HG03045 (cell line): ENCODE results near the gene ZNF691.

Experiments used
- ATAC-seq: cut with Tn5 transposase; IDR thresholded peaks from one replicate; pipeline ENCODE4 v1.9.1; 2021; ENCODE audit warnings: mild to moderate bottlenecking, moderate library complexity; ENCODE audit not compliant: unreplicated experiment

Gene ZNF691

DNA sequence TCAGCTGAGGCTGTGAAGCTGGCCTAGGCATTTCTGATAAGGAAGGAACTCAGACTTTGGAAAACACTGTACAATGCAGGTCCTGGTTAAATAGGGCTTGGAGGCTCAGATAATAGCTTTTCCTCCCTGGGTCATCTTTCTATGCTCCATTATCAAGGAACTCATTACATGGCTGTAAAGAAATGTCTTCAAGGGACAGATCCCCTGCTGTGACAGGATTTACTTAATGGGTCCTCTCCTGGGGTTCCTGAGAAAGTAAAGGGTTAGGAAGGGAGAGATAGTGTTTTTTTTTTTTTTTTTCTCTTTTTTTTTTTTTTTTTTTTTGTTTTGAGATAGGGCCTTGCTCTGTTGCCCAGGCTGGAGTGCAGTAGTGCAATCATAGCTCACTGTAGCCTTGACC, 15.1 kb upstream of the ZNF691 start:
- no peak for ATAC-seq

- ATAC-seq: no peak
These were observed 13.7 kb upstream of the ZNF691 start for GRCh38 chr1:42832641-42833240.

- ATAC-seq: no peak
These were observed 12.4 kb upstream of the ZNF691 start for GRCh38 chr1:42833981-42834380.

- ATAC-seq: no peak
These were observed 11.6 kb upstream of the ZNF691 start for GRCh38 chr1:42834803-42835202.

DNA sequence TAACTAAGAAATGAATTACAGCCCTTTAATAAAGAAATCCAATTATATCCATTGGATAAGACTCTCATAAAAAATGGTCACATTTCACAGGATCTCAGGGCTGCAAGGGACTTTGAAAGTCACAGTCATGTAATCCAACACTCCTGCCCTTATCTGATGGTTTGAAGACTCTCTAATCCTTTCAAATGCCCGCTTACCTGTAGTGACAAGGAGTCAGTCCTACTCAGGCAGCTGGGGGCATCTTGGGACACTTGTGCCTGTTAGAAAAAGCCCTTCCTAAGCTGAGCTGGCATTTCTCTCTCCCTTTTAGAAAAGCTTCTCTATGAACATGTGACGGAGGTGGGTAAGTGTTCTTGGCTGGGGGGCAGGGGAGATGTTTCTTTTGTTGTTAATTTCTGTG, 11.0 kb upstream of the ZNF691 start:
- ATAC-seq: no peak

GRCh38 chr1:42837709-42838108, 8.7 kb upstream of the ZNF691 start:
- ATAC-seq: no peak

DNA sequence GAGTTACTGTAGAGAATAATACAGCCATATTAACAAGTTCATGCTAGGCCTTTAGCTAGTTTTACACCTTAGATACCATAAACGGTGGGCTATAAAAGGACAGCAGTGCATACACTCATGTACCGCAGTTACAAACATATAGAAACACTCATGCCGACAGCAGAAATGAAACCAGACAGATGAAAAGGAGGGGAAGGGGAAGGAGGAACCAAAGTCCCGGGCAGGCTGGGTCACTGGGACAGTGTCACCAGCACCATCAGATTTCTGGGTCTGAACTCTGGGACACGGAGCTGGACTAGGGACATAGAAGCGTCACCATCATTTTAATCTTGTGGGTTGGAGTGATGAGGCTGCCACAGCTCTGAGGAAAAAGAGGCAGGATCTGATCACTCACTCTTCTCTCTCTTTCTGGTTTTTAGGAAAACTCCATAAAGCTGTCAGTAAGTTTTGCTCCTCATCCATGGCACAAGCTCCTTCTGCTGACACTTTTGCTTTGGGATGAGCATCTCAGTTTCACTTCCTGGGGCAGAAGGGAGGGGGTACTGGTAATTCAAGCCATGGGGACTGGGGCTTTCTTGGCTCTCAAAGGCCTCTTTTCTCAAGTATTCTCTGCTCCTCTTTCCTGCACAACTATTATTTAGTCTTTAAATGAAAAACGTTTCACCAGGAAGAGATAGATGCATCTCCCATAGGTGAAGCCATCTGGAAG, 7.8 kb upstream of the ZNF691 start:
- no peak for ATAC-seq

DNA sequence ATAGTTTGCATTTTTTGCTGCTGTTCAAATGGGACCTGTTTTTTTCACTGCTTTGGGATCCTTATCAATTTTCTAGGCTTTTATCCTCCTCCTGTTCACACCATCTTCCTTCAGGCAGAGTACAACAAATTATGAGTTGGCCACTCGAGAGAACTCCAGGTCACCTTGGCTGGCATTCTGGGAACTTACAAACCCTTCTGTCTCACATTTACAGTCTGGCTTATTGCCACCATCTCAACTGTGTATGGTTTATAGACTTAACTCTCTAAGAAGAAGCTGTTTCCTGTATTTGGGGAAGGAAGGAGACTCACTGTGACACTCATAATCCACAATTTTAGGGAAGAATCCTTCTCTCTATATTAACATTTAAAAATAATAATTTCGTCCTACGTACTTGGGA, 5.4 kb upstream of the ZNF691 start:
- ATAC-seq: no peak

DNA sequence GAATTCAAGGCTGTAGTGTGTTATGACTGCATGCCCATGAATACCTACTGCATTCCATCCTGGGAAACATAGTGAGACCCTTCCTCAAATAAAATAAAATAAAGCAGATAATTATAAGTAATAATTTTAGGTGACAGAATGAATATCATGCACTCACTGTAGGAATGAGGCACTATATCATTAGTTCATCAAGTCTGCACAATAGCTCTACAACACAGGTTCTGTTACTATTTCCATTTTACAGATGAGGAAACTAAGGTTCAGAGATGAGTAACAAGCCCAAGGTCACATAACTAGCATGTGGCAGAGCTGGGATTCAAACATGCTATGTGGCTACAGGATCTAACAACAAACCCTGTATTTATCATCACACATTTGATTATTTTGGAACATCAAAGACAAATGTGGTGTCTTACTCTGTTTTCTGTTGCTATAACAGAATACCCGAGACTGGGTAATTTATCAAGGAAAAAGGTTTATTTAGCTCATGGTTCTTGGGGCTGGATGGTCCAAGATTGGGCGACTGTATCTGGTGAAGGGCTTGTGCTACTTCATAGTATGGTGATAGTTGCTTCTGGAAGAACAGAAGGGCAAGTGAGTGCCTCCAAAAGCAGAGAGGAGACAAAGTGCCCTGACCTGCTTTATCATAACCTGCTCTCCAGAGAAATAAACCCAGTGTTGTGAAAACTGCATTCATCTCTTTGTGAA, 4.8 kb upstream of the ZNF691 start:
- no peak for ATAC-seq

DNA sequence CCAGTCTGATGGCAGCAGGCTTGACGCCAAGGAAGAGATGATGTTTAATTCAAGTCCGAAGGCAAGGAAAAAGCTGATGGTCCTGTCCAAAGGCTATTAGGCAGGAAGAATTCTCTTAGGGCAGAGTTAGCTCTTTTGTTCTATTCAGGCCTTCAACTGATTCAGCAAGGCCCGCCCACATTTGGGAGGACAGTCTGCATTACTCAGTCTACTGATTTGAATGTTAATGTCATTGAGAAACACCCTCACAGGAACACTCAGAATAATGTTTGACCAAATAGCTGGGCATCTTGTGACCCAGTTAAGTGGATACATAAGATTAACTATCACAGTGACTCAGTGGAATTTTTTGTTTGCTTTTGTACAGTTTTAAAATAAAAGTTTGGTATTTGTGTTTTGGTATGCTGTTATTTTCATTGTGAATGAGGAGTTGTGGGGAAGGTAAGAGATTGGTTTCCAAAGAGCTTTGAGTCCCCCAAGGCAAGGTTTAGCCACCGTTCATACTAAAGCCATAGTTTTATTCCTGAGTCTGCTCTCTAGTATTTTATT, 1.7 kb upstream of the ZNF691 start:
- ATAC-seq: no peak

DNA sequence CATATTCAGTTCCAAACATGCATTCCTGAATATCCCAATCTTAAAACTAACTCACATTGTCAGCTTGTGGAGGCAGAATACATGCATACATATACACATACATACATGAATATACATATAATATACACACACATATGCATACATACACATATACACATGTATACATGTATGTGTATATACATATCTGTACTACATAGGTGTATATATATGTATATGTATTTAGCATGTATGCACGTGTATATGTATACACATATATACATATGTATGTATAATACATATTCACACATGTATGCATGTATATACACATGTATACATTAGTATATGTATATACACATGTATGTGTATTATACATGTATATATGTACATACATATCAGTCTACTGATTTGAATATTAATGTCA, 1.2 kb upstream of the ZNF691 start:
- ATAC-seq: no peak

- peak; percentile 20 for ATAC-seq
These were observed 552 bp upstream of the ZNF691 start for GRCh38 chr1:42845866-42846256.

DNA sequence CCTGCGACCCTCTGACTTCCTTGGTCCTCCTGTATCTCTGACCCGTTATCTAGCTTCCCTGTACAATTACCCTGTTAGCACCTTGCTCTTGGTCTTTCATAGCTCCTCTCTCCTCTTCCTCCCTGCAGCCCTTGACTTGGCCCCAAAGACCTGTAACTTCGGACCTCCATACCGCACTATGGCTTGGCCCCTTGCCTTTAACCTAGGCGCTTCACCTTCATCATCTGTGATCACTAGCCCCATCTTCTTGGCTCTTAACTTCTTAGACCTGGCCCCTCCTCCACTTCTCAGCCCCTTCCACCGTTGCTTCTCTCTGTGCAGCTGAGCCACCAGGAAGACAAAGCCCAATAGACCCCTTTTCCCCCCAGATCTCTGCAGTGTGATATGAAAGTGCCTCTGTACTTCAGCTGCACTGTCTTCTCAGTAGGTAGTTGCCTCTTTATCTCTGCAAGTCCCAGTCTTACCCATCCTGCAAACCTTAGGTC, 740 bp downstream of the ZNF691 start:
- no peak for ATAC-seq

DNA sequence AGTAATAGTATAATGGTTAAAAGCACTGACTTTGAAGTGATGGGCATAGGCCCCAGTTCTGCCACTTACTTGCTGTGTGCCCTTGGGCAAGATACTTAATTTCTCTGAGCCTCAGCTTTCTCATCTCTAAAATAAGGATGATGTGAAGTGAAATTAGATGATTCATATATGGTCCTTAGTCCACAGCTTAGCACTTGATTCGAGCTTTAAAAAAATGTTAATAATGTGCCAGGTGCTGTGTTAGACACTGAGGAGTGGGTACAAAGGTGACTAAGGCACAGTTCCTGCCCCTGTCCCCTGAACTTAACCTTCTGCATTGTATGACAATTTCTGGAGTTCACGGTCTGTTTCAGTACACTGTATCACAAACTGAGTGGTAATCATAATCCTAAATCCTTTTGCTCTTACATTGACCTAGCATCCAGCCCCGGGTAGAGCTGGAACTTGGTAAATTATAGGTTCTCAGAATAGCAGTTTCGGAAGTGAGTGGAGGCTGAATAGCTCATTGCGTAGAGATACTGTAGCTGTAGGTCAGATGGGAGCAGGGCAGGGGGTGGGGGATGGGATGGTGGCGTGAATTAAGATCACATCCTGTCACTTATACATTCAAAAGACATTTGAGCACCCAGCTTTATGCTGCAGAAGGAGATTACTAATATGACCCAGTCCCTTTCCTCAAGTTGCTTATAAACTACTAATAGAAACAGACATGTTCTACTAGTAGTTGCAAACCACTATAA, 1.5 kb downstream of the ZNF691 start:
- ATAC-seq: no peak

GRCh38 chr1:42848823-42849537, 2.6 kb downstream of the ZNF691 start:
- ATAC-seq: no peak

DNA sequence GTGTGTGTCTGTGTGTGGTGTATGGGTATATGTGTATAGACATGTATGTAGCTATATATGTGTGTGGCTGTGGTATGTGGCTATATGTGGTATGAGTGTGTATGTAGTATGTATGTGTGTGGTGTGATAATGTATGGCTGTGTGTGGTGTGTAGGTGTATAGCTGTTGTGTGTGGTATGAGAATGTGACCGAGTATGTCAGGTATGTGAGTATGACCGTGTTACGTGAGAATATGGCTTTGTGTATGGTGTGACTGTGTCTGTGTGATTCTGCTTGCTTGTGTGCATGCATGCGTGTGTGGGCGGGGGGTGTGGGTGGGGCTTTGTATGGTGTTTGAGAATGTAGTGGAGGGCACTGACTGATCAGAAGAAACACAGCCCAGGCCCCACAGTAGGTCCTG, 3.5 kb downstream of the ZNF691 start:
- ATAC-seq: no peak

- no peak for ATAC-seq
These were observed 5.0 kb downstream of the ZNF691 start for GRCh38 chr1:42851420-42851819.

DNA sequence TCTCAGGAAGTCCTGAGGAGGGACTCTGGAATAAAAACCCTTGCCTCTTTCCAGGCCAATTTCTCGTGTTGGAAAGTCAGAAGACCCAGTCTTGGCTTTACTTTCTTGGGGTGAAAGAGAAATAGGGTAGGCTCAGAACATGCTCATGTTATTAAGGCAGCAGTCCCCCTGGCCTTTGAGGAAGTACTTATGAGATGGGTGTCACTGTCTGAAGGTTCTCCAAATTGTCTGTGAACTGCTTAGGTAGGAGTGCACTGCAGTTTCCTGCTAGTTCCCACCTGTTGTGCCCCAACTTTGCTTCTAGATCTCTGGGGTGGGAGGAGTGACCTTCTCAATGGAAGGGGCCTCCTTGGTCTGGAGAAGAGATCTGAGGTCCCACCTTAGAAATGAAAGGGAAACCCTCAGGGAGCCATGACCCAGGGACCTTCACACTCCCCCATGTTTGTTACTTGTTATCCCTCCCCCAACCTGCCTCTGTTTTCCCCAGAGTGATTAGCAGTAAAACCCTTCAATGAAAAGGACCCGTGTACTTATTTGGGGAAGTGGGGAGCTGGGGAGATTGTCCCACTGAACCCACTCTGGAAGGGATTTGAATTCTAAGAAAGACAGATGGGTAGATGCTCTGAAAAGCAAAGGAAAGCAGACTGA, 5.7 kb downstream of the ZNF691 start:
- ATAC-seq: no peak

DNA sequence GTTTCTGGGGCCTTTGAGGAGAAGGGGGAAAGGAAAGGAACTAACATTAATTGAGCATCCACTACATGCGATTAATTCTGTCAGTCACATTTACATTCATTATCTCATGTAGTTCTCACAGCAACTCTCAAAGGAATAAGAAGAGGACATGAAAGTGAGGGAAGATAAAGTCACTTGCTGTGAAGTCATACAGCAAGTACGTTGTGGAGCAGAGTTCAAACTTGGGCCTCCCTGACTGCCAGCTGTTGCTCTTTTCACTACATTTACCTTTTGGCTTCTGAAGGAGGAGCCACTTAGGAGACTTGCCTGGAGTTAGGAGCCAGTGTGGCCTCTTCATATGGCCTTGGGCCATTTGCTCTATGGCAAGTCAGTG, 6.2 kb downstream of the ZNF691 start:
- no peak for ATAC-seq
